HUES6 (cell line): ENCODE data around the gene EP300.
"Not testable (repeated sequence)": the region's sequence is repeated elsewhere in the genome, so short reads cannot be mapped to it uniquely, and the experiment has no call there.

Experiments
- H3K27ac ChIP-seq: 2 replicates; pipeline ENCODE4 v1.7.0; 2013; ENCODE audit warnings: low read depth, mild to moderate bottlenecking, low read length, inconsistent platforms
- H3K27me3 ChIP-seq: 2 replicates; pipeline ENCODE4 v1.6.1; 2013; ENCODE audit warnings: low read length; ENCODE audit not compliant: control insufficient read depth, insufficient read depth
- H3K36me3 ChIP-seq: 2 replicates; pipeline ENCODE4 v1.6.1; 2013; ENCODE audit warnings: low read length; ENCODE audit not compliant: control insufficient read depth, insufficient read depth
- H3K4me1 ChIP-seq: 2 replicates; pipeline ENCODE4 v1.6.1; 2013; ENCODE audit warnings: low read length; ENCODE audit not compliant: control insufficient read depth, insufficient read depth
- H3K4me3 ChIP-seq: 2 replicates; pipeline ENCODE4 v1.5.1; 2013; ENCODE audit warnings: low read depth, low read length
- H3K9ac ChIP-seq: one replicate; pipeline ENCODE4 v1.6.1; 2013; ENCODE audit warnings: mild to moderate bottlenecking, low read length
- H3K9me3 ChIP-seq: 2 replicates; pipeline ENCODE4 v1.6.1; 2013; ENCODE audit warnings: low read depth, low read length; ENCODE audit not compliant: control insufficient read depth, insufficient read depth

Gene EP300

GRCh38 chr22:41062146-41062545, 30.2 kb upstream of the EP300 start:
- Histone ChIP-seq H3K36me3 (no peaks in the 10 kb centered on the region), H3K27ac (no peak overlapping the region), H3K9me3 (no peaks in the 10 kb centered on the region), H3K9ac (no peak overlapping the region), H3K4me1 (0 out of 2 replicates have a peak, but pooled peaks cover 10% of the 10 kb centered on the region), H3K4me3 (no peak overlapping the region), H3K27me3 (no peaks in the 10 kb centered on the region)

DNA sequence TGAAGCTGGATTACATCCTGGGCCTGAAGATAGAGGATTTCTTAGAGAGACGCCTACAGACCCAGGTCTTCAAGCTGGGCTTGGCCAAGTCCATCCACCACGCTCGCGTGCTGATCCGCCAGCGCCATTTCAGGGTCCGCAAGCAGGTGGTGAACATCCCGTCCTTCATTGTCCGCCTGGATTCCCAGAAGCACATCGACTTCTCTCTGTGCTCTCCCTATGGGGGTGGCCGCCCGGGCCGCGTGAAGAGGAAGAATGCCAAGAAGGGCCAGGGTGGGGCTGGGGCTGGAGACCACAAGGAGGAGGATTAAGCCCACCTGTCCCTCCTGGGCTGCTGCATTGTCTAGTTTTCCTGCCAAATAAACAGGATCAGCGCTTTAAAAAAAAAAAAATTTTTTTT, 28.1 kb upstream of the EP300 start:
- H3K4me1 ChIP-seq, H3K36me3 ChIP-seq, H3K9ac ChIP-seq, H3K4me3 ChIP-seq, H3K9me3 ChIP-seq, H3K27ac ChIP-seq, H3K27me3 ChIP-seq: not testable (repeated sequence)

DNA sequence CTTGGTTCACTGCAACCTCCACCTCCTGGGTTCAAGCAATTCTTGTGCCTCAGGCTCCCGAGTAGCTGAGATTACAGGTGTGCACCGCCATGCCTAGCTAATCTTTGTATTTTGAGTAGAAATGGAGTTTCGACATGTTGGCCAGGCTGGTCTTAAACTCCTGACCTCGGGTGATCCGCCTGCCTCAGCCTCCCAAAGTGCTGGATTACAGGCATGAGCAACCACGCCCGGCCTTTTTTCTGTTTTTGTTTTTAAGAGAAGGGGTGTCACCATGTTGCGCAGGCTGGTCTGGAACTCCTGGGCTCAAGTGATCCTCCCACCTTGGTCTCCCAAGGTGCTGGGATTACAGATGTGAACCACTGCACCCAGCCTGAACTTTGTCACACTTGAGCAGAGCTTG, 26.1 kb upstream of the EP300 start:
- not testable (repeated sequence) for H3K9ac ChIP-seq, H3K27me3 ChIP-seq, H3K9me3 ChIP-seq, H3K27ac ChIP-seq, H3K4me1 ChIP-seq, H3K4me3 ChIP-seq, H3K36me3 ChIP-seq

- not testable (repeated sequence) for H3K9me3 ChIP-seq, H3K4me1 ChIP-seq, H3K4me3 ChIP-seq, H3K9ac ChIP-seq, H3K27ac ChIP-seq, H3K36me3 ChIP-seq, H3K27me3 ChIP-seq
Measured at GRCh38 chr22:41067968-41068367, 24.4 kb upstream of the EP300 start.

- no peak overlapping the region for H3K4me3 ChIP-seq
- H3K9me3 ChIP-seq, result no peaks in the 10 kb centered on the region
- no peak overlapping the region for H3K27ac ChIP-seq
- no peaks in the 10 kb centered on the region for H3K4me1 ChIP-seq
- H3K9ac ChIP-seq, result no peak overlapping the region
- H3K27me3 ChIP-seq, result no peaks in the 10 kb centered on the region
- no peaks in the 10 kb centered on the region for H3K36me3 ChIP-seq
Measured at GRCh38 chr22:41070665-41071331, 21.6 kb upstream of the EP300 start.

DNA sequence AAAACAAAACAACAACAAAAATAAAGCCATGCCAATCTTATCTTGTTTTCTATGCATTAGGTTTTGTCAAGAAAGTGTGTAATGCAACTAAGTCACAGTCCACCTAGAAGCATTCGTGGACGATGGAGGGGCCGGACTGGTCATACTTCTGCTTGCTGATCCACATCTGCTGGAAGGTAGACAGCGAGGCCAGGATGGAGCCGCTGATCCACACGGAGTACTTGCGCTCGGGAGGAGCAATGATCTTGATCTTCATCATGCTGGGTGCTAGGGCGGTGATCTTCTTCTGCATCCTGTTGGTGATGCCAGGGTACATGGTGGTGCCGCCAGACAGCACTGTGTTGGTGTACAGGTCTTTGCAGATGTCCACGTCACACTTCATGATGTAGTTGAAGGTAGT, 18.3 kb upstream of the EP300 start:
- no peaks in the 10 kb centered on the region for H3K4me1 ChIP-seq
- H3K9ac ChIP-seq, result no peak overlapping the region
- no peak overlapping the region for H3K4me3 ChIP-seq
- no peaks in the 10 kb centered on the region for H3K9me3 ChIP-seq
- no peaks in the 10 kb centered on the region for H3K36me3 ChIP-seq
- no peaks in the 10 kb centered on the region for H3K27me3 ChIP-seq
- H3K27ac ChIP-seq, result no peak overlapping the region

DNA sequence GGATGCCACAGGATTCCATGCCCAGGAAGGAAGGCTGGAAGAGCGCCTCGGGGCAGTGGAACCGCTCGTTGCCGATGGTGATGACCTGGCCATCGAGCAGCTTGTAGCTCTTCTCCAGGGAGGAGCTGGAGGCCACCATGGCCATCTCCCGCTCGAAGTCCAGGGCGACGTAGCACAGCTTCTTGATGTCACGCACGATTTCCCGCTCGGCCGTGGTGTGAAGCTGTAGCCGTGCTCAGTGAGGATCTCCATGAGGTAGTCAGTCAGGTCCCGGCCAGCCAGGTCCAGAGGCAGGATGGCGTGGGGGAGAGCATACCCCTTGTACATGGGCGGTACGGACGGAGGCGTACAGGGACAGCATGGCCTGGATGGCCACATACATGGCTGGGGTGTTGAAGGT, 17.9 kb upstream of the EP300 start:
- Histone ChIP-seq H3K4me1 (no peaks in the 10 kb centered on the region), H3K4me3 (no peak overlapping the region), H3K27ac (no peak overlapping the region), H3K36me3 (no peaks in the 10 kb centered on the region), H3K9ac (no peak overlapping the region), H3K9me3 (no peaks in the 10 kb centered on the region), H3K27me3 (no peaks in the 10 kb centered on the region)

GRCh38 chr22:41074941-41075710, 17.3 kb upstream of the EP300 start:
- no peaks in the 10 kb centered on the region for H3K27me3 ChIP-seq
- no peaks in the 10 kb centered on the region for H3K4me1 ChIP-seq
- H3K4me3 ChIP-seq, result no peak overlapping the region
- no peaks in the 10 kb centered on the region for H3K9me3 ChIP-seq
- no peaks in the 10 kb centered on the region for H3K36me3 ChIP-seq
- H3K27ac ChIP-seq, result no peak overlapping the region
- H3K9ac ChIP-seq, result no peak overlapping the region

- no peaks in the 10 kb centered on the region for H3K27me3 ChIP-seq
- H3K9ac ChIP-seq, result no peak overlapping the region
- H3K36me3 ChIP-seq, result no peaks in the 10 kb centered on the region
- H3K9me3 ChIP-seq, result no peaks in the 10 kb centered on the region
- H3K27ac ChIP-seq, result no peak overlapping the region
- H3K4me1 ChIP-seq, result no peaks in the 10 kb centered on the region
- no peak overlapping the region for H3K4me3 ChIP-seq
Measured at GRCh38 chr22:41075946-41076345, 16.4 kb upstream of the EP300 start.

- H3K9ac ChIP-seq, result no peak overlapping the region
- no peak overlapping the region for H3K27ac ChIP-seq
- no peaks in the 10 kb centered on the region for H3K4me1 ChIP-seq
- no peaks in the 10 kb centered on the region for H3K27me3 ChIP-seq
- H3K9me3 ChIP-seq, result no peaks in the 10 kb centered on the region
- H3K4me3 ChIP-seq, result no peak overlapping the region
- no peaks in the 10 kb centered on the region for H3K36me3 ChIP-seq
Measured at GRCh38 chr22:41076857-41077256, 15.5 kb upstream of the EP300 start.

GRCh38 chr22:41078931-41079330, 13.5 kb upstream of the EP300 start:
- H3K4me1 ChIP-seq, result no peaks in the 10 kb centered on the region
- H3K9me3 ChIP-seq, result no peaks in the 10 kb centered on the region
- no peak overlapping the region for H3K27ac ChIP-seq
- H3K4me3 ChIP-seq, result no peak overlapping the region
- no peak overlapping the region for H3K9ac ChIP-seq
- H3K27me3 ChIP-seq, result no peaks in the 10 kb centered on the region
- no peaks in the 10 kb centered on the region for H3K36me3 ChIP-seq
